Ramos (cell line): Measurements from ENCODE around the gene CAPN7.

ENCODE experiments used
- in situ Hi-C: fragments of 300-500 bp; cut with MboI; formaldehyde crosslinking; loops from one replicate; pipeline ENCODE4 v1.14.3; 2022; ENCODE audit warnings: low sequenced_read_pairs; ENCODE audit not compliant: unreplicated experiment

The CAPN7 gene

GRCh38 chr3:15223685-15224572, 17.9 kb downstream of the CAPN7 start:
- in situ Hi-C loops = loop anchor here (25.0 kb wide), 2 partner anchors 287 to 1013 kb away; partner anchors contain the start of gene NR2C2

- in situ Hi-C loops = no loop called here
Measured at GRCh38 chr3:15228147-15228546, 22.1 kb downstream of the CAPN7 start.

GRCh38 chr3:15229262-15229661, 23.2 kb downstream of the CAPN7 start:
- in situ Hi-C loops = no loop called here

- in situ Hi-C loops = no loop called here
Measured at GRCh38 chr3:15241341-15241740, 35.3 kb downstream of the CAPN7 start.

GRCh38 chr3:15243822-15244482, 37.9 kb downstream of the CAPN7 start:
- in situ Hi-C loops = no loop called here

GRCh38 chr3:15246186-15246585, 40.1 kb downstream of the CAPN7 start:
- in situ Hi-C loops = no loop called here

GRCh38 chr3:15253023-15253697, 47.1 kb downstream of the CAPN7 start:
- in situ Hi-C loops = no loop called here

- in situ Hi-C loops = no loop called here
Measured at GRCh38 chr3:15255215-15255614, 49.2 kb downstream of the CAPN7 start.

- in situ Hi-C loops = no loop called here
Measured at GRCh38 chr3:15256861-15257341, 50.9 kb downstream of the CAPN7 start.

- in situ Hi-C loops = no loop called here
Measured at GRCh38 chr3:15258720-15259119, 52.7 kb downstream of the CAPN7 start.

- in situ Hi-C loops = no loop called here
Measured at GRCh38 chr3:15260531-15260930, 54.5 kb downstream of the CAPN7 start.

- in situ Hi-C loops = no loop called here
Measured at GRCh38 chr3:15261274-15261673, 55.2 kb downstream of the CAPN7 start.

GRCh38 chr3:15262021-15262420, 56.0 kb downstream of the CAPN7 start:
- in situ Hi-C loops = no loop called here

- in situ Hi-C loops = no loop called here
Measured at GRCh38 chr3:15263120-15263519, 57.1 kb downstream of the CAPN7 start.

GRCh38 chr3:15263926-15264325, 57.9 kb downstream of the CAPN7 start:
- in situ Hi-C loops = no loop called here

GRCh38 chr3:15264486-15264885, 58.4 kb downstream of the CAPN7 start:
- in situ Hi-C loops = no loop called here

- in situ Hi-C loops = loop anchor here (5.0 kb wide), 1 partner anchor 116 kb away; no protein-coding TSS in a partner anchor
Measured at GRCh38 chr3:15265655-15266509, 59.8 kb downstream of the CAPN7 start.

GRCh38 chr3:15266510-15267376, 60.7 kb downstream of the CAPN7 start:
- in situ Hi-C loops = loop anchor here (5.0 kb wide), 1 partner anchor 116 kb away; no protein-coding TSS in a partner anchor

- in situ Hi-C loops = loop anchor here (5.0 kb wide), 1 partner anchor 115 kb away; no protein-coding TSS in a partner anchor
Measured at GRCh38 chr3:15267502-15267901, 61.5 kb downstream of the CAPN7 start.
